Lower lobe of right lung (tissue), 2 donors: Measurements from ENCODE around the gene KCNJ9. TPM values are rescaled to one million over a fixed set of nuclear protein-coding genes. Genes with fewer than 3 reads are reported as not detected.

ENCODE experiments used
- ATAC-seq, 2 donors: fragments of 200-7000 bp; cut with Tn5 transposase; one replicate each; pipeline ENCODE4 v1.9.1; 2020 to 2022; ENCODE audit warnings: mild to moderate bottlenecking in 2 of 2, moderate library complexity in 2 of 2
- DNase-seq: peaks from one replicate; pipeline ENCODE4 v3.0.0-alpha.2; 2020
- H3K27ac ChIP-seq: fragments of 200-600 bp; one replicate; pipeline ENCODE4 v1.8.0; 2022
- H3K27me3 ChIP-seq: fragments of 200-600 bp; one replicate; pipeline ENCODE4 v1.8.0; 2022; ENCODE audit warnings: low read depth
- H3K36me3 ChIP-seq: fragments of 200-600 bp; one replicate; pipeline ENCODE4 v1.8.0; 2022; ENCODE audit warnings: mild to moderate bottlenecking
- H3K4me1 ChIP-seq: fragments of 200-600 bp; one replicate; pipeline ENCODE4 v1.8.0; 2022
- H3K4me3 ChIP-seq: fragments of 200-600 bp; one replicate; pipeline ENCODE4 v1.8.0; 2022; ENCODE audit warnings: mild to moderate bottlenecking
- H3K9me3 ChIP-seq: fragments of 200-600 bp; one replicate; pipeline ENCODE4 v1.8.0; 2022
- CTCF ChIP-seq: fragments of 200-600 bp; IDR thresholded peaks from one replicate; pipeline ENCODE4 v1.8.0; 2022; ENCODE audit warnings: antibody characterized with exemption, mild to moderate bottlenecking
- intact Hi-C: fragments of 100-400 bp; cut with DNase I; formaldehyde crosslinking; loops from one replicate; pipeline ENCODE4 v1.11.0; 2022
- total RNA-seq: library from RNA; stranded (reverse); fragmentation: NEBNext Ultra II Directional; extraction: Animal tissue kit (Norgen Biotek cat#: 25700); gene quantifications from one replicate; pipeline ENCODE4 v1.2.1, GENCODE V29; 2021
- donor health status: DM: no; HTN: yes; CAD: no; lungs with severe emphysema.

KCNJ9 gene
- total RNA-seq, 1 donor from 2014 or later: not detected

GRCh38 chr1:160075836-160076235 lies 5.5 kb upstream of the KCNJ9 start:
- intact Hi-C loops: no loop called here
- H3K4me3 ChIP-seq: no peak overlapping the region
- no peak for DNase-seq
- ATAC-seq: no peak
- no peaks in the 10 kb centered on the region for H3K9me3 ChIP-seq
- H3K27ac ChIP-seq: no peak overlapping the region
- peaks cover 4% of the 10 kb centered on the region for H3K4me1 ChIP-seq
- H3K27me3 ChIP-seq: peaks cover 27% of the 10 kb centered on the region
- H3K36me3 ChIP-seq: no peaks in the 10 kb centered on the region
- TF ChIP-seq CTCF: no peak

- no peak for TF ChIP-seq CTCF
- no peak overlapping the region for H3K4me3 ChIP-seq
- ATAC-seq: no peak
- H3K36me3 ChIP-seq: no peaks in the 10 kb centered on the region
- no peaks in the 10 kb centered on the region for H3K9me3 ChIP-seq
- intact Hi-C loops: no loop called here
- DNase-seq: no peak
- no peak overlapping the region for H3K27ac ChIP-seq
- H3K4me1 ChIP-seq: no peaks in the 10 kb centered on the region
- peaks cover 29% of the 10 kb centered on the region for H3K27me3 ChIP-seq
Measured at GRCh38 chr1:160076295-160076694, 5.0 kb upstream of the KCNJ9 start.

DNA sequence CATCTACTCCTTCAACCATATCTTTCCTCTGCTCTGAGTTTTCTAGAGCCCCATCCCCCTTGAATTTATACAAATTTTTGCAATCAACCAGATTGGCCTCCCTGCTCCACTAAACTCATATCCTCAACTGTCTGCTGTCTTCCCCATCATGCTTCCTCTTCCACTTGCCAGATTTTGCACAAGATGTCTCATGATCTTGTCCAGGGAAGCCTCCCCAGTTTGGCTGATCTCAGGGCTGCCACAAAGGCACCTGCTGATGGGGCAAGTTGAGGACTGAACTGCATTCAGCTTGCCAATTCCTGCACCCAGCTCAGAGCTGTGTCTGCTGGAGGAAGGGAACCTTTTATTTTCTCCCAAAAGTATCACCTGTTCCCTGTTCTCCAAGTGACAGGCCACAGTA lies 3.9 kb upstream of the KCNJ9 start:
- Histone ChIP-seq H3K4me1 (no peaks in the 10 kb centered on the region), H3K27me3 (peaks cover 41% of the 10 kb centered on the region), H3K4me3 (no peak overlapping the region), H3K27ac (no peak overlapping the region), H3K36me3 (no peaks in the 10 kb centered on the region), H3K9me3 (no peaks in the 10 kb centered on the region)
- intact Hi-C loops: no loop called here
- no peak for ATAC-seq
- no peak for DNase-seq
- no peak for TF ChIP-seq CTCF

DNA sequence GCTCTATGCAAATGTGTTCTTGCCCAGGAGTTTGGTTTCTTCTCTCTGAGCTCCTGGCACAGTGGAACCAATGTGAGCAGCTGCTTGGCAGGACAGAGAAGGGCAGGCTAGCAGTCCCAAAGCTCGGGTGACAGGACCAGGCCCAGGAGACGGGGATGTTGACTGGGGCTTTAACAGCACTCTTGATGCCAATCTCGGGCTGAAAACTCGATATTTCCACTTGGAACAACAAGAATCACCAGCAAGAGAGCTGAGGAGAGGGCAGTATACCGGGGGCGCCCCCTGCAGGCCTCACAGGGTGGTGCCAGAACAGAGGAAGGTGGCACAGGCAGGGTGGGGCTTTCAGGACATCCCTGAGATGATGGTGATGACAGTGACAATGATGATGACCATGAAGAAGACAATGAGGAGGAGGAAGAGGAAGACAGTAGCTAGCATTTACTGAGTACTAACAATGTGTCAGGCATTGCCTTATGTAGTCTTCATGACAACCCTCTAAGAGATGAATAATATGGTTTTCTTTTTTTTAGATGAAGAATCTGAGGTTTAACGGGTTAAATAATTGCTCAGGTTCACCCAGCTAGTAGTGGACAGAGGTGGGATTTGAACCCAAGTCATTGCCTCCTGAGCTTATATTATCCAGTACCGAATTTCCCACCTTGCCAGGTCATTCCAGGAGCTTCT lies 2.7 kb upstream of the KCNJ9 start:
- Histone ChIP-seq H3K4me1 (peaks cover 2% of the 10 kb centered on the region), H3K4me3 (no peak overlapping the region), H3K9me3 (no peaks in the 10 kb centered on the region), H3K27me3 (peaks cover 53% of the 10 kb centered on the region), H3K27ac (no peak overlapping the region), H3K36me3 (no peaks in the 10 kb centered on the region)
- ATAC-seq (peak; percentile 78 to 84), DNase-seq (no peak)
- intact Hi-C loops: no loop called here
- peak; percentile 75 for TF ChIP-seq CTCF

DNA sequence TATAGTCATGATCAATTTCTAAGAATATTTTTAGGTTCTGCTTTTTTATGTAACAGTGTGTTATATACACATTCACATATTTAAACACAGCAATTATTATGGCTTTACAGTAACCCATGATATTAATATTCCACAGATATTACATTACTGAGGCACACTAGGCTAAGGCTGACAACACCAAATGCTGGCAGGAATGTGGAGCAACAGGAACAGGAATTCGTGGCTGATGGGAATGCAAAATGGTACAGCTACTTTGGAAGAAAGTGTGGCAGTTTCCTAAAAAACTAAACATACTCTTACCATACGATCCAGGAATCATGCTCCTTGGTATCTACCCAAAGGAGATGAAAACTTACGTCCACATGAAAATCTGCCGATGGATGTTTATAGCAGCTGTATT lies 1.9 kb upstream of the KCNJ9 start:
- peaks cover 8% of the 10 kb centered on the region for H3K4me1 ChIP-seq
- DNase-seq (no peak), ATAC-seq (no peak)
- H3K4me3 ChIP-seq: no peak overlapping the region
- no peaks in the 10 kb centered on the region for H3K9me3 ChIP-seq
- TF ChIP-seq CTCF: no peak
- intact Hi-C loops: no loop called here
- H3K27me3 ChIP-seq: peaks cover 61% of the 10 kb centered on the region
- H3K36me3 ChIP-seq: no peaks in the 10 kb centered on the region
- H3K27ac ChIP-seq: no peak overlapping the region
